ENCODE results near the gene SORL1-AS1.

Gene SORL1-AS1

GRCh38 chr11:121419836-121420235, 32.9 kb downstream of the SORL1-AS1 start:
- H3K4ac ChIP-seq (ENCODE audit: low read depth, low read length), result no peak overlapping the region
- H2AK5ac ChIP-seq (ENCODE audit: low read depth, low read length), result no peak overlapping the region
- H2BK15ac ChIP-seq (ENCODE audit: low read depth, low read length), result no peak overlapping the region
- H3K18ac ChIP-seq (ENCODE audit: low read depth, low read length), result no peak overlapping the region
- H3K27me3 ChIP-seq (ENCODE audit: control insufficient read depth, insufficient read depth, low read length), result peaks cover 8% of the 10 kb centered on the region
- intact Hi-C loops (cut with micrococcal nuclease), result no loop called here
- no peak overlapping the region for H4K91ac ChIP-seq (ENCODE audit: insufficient read depth, low read depth, low read length)
- BruUV-seq (replicated peaks), result no TSS peak
- no peak overlapping the region for H2AFZ ChIP-seq (replicated peaks; ENCODE audit: low read length, poor library complexity)
- CTCF ChIA-PET, result no interaction called here
- no peaks in the 10 kb centered on the region; the same call in 1 of the 2 replicates for H3K4me1 ChIP-seq (ENCODE audit: control insufficient read depth, insufficient read depth, low read length)
- ATAC-seq (ENCODE audit: low read depth) (no peak), DNase-seq (no peak)
- no peaks in the 10 kb centered on the region for H4K20me1 ChIP-seq (ENCODE audit: insufficient read depth, low read length)
- H3K9ac ChIP-seq (ENCODE audit: low read depth, low read length), result no peak overlapping the region
- no peak overlapping the region for H3K56ac ChIP-seq (ENCODE audit: extremely low read depth, insufficient read depth, low read length)
- no peak overlapping the region for H3K14ac ChIP-seq (replicated peaks; ENCODE audit: low read depth, low read length)
- no peak overlapping the region for H3K4me2 ChIP-seq (ENCODE audit: low read depth, low read length)
- no peak overlapping the region for H2BK120ac ChIP-seq (ENCODE audit: low read depth, low read length)
- H4K5ac ChIP-seq (ENCODE audit: low read depth, low read length), result no peak overlapping the region
- H3K4me3 ChIP-seq (ENCODE audit: insufficient read depth, low read depth, low read length), result no peak overlapping the region
- POLR2A ChIA-PET (ENCODE audit: unreplicated experiment), result no interaction called here
- H3K36me3 ChIP-seq (ENCODE audit: control insufficient read depth, insufficient read depth, low read length), result no peaks in the 10 kb centered on the region
- TF ChIP-seq MAZ (IDR thresholded peaks at IDR 0.05; ENCODE audit: borderline replicate concordance, low read depth, low read length) (no peak), MAFK (IDR thresholded peaks at IDR 0.05; ENCODE audit: low read depth, low read length) (no peak), RAD21 (IDR thresholded peaks at IDR 0.05; ENCODE audit: low read length) (no peak), CHD1 (IDR thresholded peaks at IDR 0.05; ENCODE audit: low read depth, low read length) (no peak), CTCF (conservative IDR thresholded peaks at IDR 0.05; ENCODE audit: low read depth, low read length) (no peak), SMC3 (IDR thresholded peaks at IDR 0.05; ENCODE audit: low read depth, low read length) (no peak), CEBPB (IDR thresholded peaks at IDR 0.05; ENCODE audit: low read depth, low read length) (no peak), RCOR1 (IDR thresholded peaks at IDR 0.05; ENCODE audit: insufficient replicate concordance, low read length) (no peak), POLR2A (IDR thresholded peaks at IDR 0.05; ENCODE audit: low read depth, low read length) (no peak), NFE2L2 (IDR thresholded peaks at IDR 0.05; ENCODE audit: low read depth, low read length) (no peak), FOS (IDR thresholded peaks at IDR 0.05; ENCODE audit: low read depth, low read length) (no peak), RFX5 (IDR thresholded peaks at IDR 0.05; ENCODE audit: low read depth, low read length) (no peak), BHLHE40 (IDR thresholded peaks at IDR 0.05; ENCODE audit: low read depth, low read length) (no peak), MXI1 (IDR thresholded peaks at IDR 0.05; ENCODE audit: borderline replicate concordance, low read depth, low read length) (no peak), USF2 (IDR thresholded peaks at IDR 0.05; ENCODE audit: low read depth, low read length) (no peak), ELK1 (IDR thresholded peaks at IDR 0.05; ENCODE audit: borderline replicate concordance, low read depth, low read length) (no peak)
- no peak overlapping the region for H2BK5ac ChIP-seq (ENCODE audit: low read depth, low read length, poor library complexity, severe bottlenecking)
- H3K9me3 ChIP-seq (ENCODE audit: control insufficient read depth, insufficient read depth, low read length), result no peaks in the 10 kb centered on the region
- in situ Hi-C loops (cut with MboI; ENCODE audit: low sequenced_read_pairs), result no loop called here
- no peak overlapping the region for H3K23ac ChIP-seq (ENCODE audit: low read depth, low read length)
- dilution Hi-C loops (cut with HindIII; ENCODE audit: low sequenced_read_pairs, unreplicated experiment), result no loop called here
- WGBS, 2 experiments (ENCODE audit: extremely low coverage in 2 of 2, insufficient read length in 1 of 2), result no CpG with 5 or more reads among the region's 4 CpGs
- no peak overlapping the region for H2AK9ac ChIP-seq (replicated peaks; ENCODE audit: low read depth, low read length, poor library complexity)
- H2BK20ac ChIP-seq (ENCODE audit: low read depth, low read length), result no peak overlapping the region
- no peaks in the 10 kb centered on the region for H3K79me1 ChIP-seq (ENCODE audit: low read depth in 1 of 2, low read length in 2 of 2)
- H3K9me1 ChIP-seq (ENCODE audit: insufficient read depth, low read length), result no peaks in the 10 kb centered on the region
- no peak overlapping the region for H3K27ac ChIP-seq (ENCODE audit: insufficient read depth, low read length)
- no peak overlapping the region for H4K8ac ChIP-seq (ENCODE audit: low read depth in 2 of 2, low read length in 2 of 2)

Data from IMR-90 (cell line).